Mesenchymal stem cell (in vitro differentiated cells and primary cell): ENCODE data around the gene SIGLECL1. TPM values are rescaled to one million over a fixed set of nuclear protein-coding genes. Genes with fewer than 3 reads are reported as not detected.

Experiments used
- DNase-seq: peaks from one replicate; pipeline ENCODE4 v3.0.0-alpha.2; 2013
- H2AFZ ChIP-seq: one replicate; pipeline ENCODE4 v1.6.1; 2013; ENCODE audit warnings: low read depth, mild to moderate bottlenecking, control low read depth, inconsistent platforms, low read length, moderate library complexity
- H2AK5ac ChIP-seq: 2 replicates; pipeline ENCODE4 v1.6.1; 2013; ENCODE audit warnings: low read length, moderate library complexity, mild to moderate bottlenecking, inconsistent platforms; ENCODE audit not compliant: severe bottlenecking
- H2BK120ac ChIP-seq: one replicate; pipeline ENCODE4 v1.6.1; 2013; ENCODE audit warnings: low read depth, mild to moderate bottlenecking, inconsistent platforms, low read length, moderate library complexity
- H2BK12ac ChIP-seq, 2 experiments: one replicate each; pipeline ENCODE4 v1.6.1; 2013; ENCODE audit warnings: inconsistent platforms in 2 of 2, low read length in 2 of 2, mild to moderate bottlenecking in 2 of 2, moderate library complexity in 2 of 2, control low read depth in 1 of 2
- H2BK15ac ChIP-seq: one replicate; pipeline ENCODE4 v1.6.1; 2013; ENCODE audit warnings: mild to moderate bottlenecking, low read depth, inconsistent platforms; ENCODE audit not compliant: poor library complexity, severe bottlenecking
- H2BK5ac ChIP-seq: 2 replicates; pipeline ENCODE4 v1.6.1; 2013; ENCODE audit warnings: low read depth, mild to moderate bottlenecking, low read length, control low read depth, inconsistent platforms; ENCODE audit not compliant: poor library complexity, severe bottlenecking
- H3K14ac ChIP-seq, 2 experiments: one replicate each; pipeline ENCODE4 v1.6.1; 2013; ENCODE audit warnings: inconsistent platforms in 2 of 2, low read length in 2 of 2, control low read depth in 1 of 2, mild to moderate bottlenecking in 1 of 2, moderate library complexity in 1 of 2
- H3K18ac ChIP-seq, 2 experiments: one replicate each; pipeline ENCODE4 v1.6.1; 2013; ENCODE audit warnings: inconsistent platforms in 2 of 2, low read length in 2 of 2, control low read depth in 1 of 2, low read depth in 1 of 2, mild to moderate bottlenecking in 1 of 2
- H3K23ac ChIP-seq, 2 experiments: one replicate each; pipeline ENCODE4 v1.6.1; 2013; ENCODE audit warnings: inconsistent platforms in 2 of 2, low read length in 2 of 2, mild to moderate bottlenecking in 2 of 2, moderate library complexity in 2 of 2, control low read depth in 1 of 2
- H3K27ac ChIP-seq: 2 replicates; pipeline ENCODE4 v1.5.1; 2013; ENCODE audit warnings: mild to moderate bottlenecking, moderate library complexity, low read length, control low read depth, inconsistent platforms; ENCODE audit not compliant: poor library complexity, severe bottlenecking
- H3K27me3 ChIP-seq, 2 experiments: 2 replicates each; pipeline versions ENCODE4 v1.6.1 to v1.7.0; 2013; ENCODE audit warnings: low read length in 2 of 2, mild to moderate bottlenecking in 2 of 2, moderate library complexity in 2 of 2, control low read depth in 1 of 2, inconsistent platforms in 1 of 2; ENCODE audit not compliant: control insufficient read depth in 1 of 2, insufficient read depth in 1 of 2
- H3K36me3 ChIP-seq, 2 experiments: 2 replicates each; pipeline versions ENCODE4 v1.6.1 to v1.7.0; 2013; ENCODE audit warnings: low read length in 2 of 2, control low read depth in 1 of 2, inconsistent platforms in 1 of 2, low read depth in 1 of 2, mild to moderate bottlenecking in 1 of 2; ENCODE audit not compliant: insufficient read depth in 2 of 2, control insufficient read depth in 1 of 2
- H3K4ac ChIP-seq, 2 experiments: one replicate each; pipeline ENCODE4 v1.6.1; 2013; ENCODE audit warnings: inconsistent platforms in 2 of 2, low read length in 2 of 2, mild to moderate bottlenecking in 2 of 2, moderate library complexity in 2 of 2, control low read depth in 1 of 2, low read depth in 1 of 2
- H3K4me1 ChIP-seq: 2 replicates; pipeline ENCODE4 v1.6.1; 2013; ENCODE audit warnings: low read depth, low read length, control low read depth; ENCODE audit not compliant: control insufficient read depth, insufficient read depth
- H3K4me2 ChIP-seq: 2 replicates; pipeline ENCODE4 v1.6.1; 2013; ENCODE audit warnings: low read length, mild to moderate bottlenecking, inconsistent platforms; ENCODE audit not compliant: poor library complexity, severe bottlenecking
- H3K4me3 ChIP-seq, 2 experiments: 2 replicates each; pipeline versions ENCODE4 v1.5.1 to v1.7.0; 2013; ENCODE audit warnings: low read length in 2 of 2, mild to moderate bottlenecking in 2 of 2, control low read depth in 1 of 2, low read depth in 1 of 2; ENCODE audit not compliant: insufficient read depth in 1 of 2
- H3K79me1 ChIP-seq: replicated peaks from 2 replicates; pipeline ENCODE4 v1.6.1; 2013; ENCODE audit warnings: mild to moderate bottlenecking, control low read depth, low read length, inconsistent platforms; ENCODE audit not compliant: poor library complexity, severe bottlenecking
- H3K9ac ChIP-seq: 2 replicates; pipeline ENCODE4 v1.7.0; 2013; ENCODE audit warnings: mild to moderate bottlenecking, low read length, moderate library complexity
- H3K9me3 ChIP-seq: 2 replicates; pipeline ENCODE4 v1.7.0; 2013; ENCODE audit warnings: mild to moderate bottlenecking, low read length; ENCODE audit not compliant: control insufficient read depth
- H4K8ac ChIP-seq: one replicate; pipeline ENCODE4 v1.6.1; 2013; ENCODE audit warnings: inconsistent platforms, mild to moderate bottlenecking, low read length, moderate library complexity
- H4K91ac ChIP-seq: one replicate; pipeline ENCODE4 v1.6.1; 2013; ENCODE audit warnings: mild to moderate bottlenecking, low read length, inconsistent platforms
- WGBS: methylation state at CpG from one replicate; pipeline ENCODE4 v1.1.7; 2013; ENCODE audit warnings: mixed read lengths; 5-methylcytosine and 5-hydroxymethylcytosine counted together
- polyA plus RNA-seq, 2 experiments: library from polyadenylated mRNA; stranded (reverse); fragments of 200-250 nt; gene quantifications; one replicate each; pipeline ENCODE4 v1.2.3, GENCODE V29; 2013

SIGLECL1 gene
- not detected for polyA plus RNA-seq (2013, experiment 1 of 2)
- not detected for polyA plus RNA-seq (2013, experiment 2 of 2)

GRCh38 chr19:51250786-51251467 is at the start of gene SIGLECL1:
Gene SIGLECL1 (plus strand): TSS chr19:51251080. CDS start chr19:51264073, 12,993 bp downstream.
- 90% methylated on average over 23 of the region's 23 CpGs for WGBS
- no peak within 1 kb of the TSS for H3K4ac ChIP-seq
- H2BK15ac ChIP-seq = no peak within 1 kb of the TSS
- no peaks in the 10 kb centered on the region for H3K79me1 ChIP-seq
- no peak within 1 kb of the TSS for H4K91ac ChIP-seq
- H4K8ac ChIP-seq = no peak within 1 kb of the TSS
- no peak within 1 kb of the TSS for H2BK120ac ChIP-seq
- no peak within 1 kb of the TSS for H3K9ac ChIP-seq
- H3K36me3 ChIP-seq = no peaks in the 10 kb centered on the region
- no peak within 1 kb of the TSS for H3K18ac ChIP-seq
- no peaks in the 10 kb centered on the region for H3K4me1 ChIP-seq
- peaks cover 4% of the 10 kb centered on the region for H3K9me3 ChIP-seq
- no peak within 1 kb of the TSS for H2AFZ ChIP-seq
- no peak within 1 kb of the TSS for H3K27ac ChIP-seq
- no peak for DNase-seq
- no peak within 1 kb of the TSS for H2BK5ac ChIP-seq
- no peak within 1 kb of the TSS for H3K4me3 ChIP-seq
- H3K4me2 ChIP-seq = no peak within 1 kb of the TSS
- no peaks in the 10 kb centered on the region for H3K27me3 ChIP-seq
- no peak within 1 kb of the TSS for H2AK5ac ChIP-seq
- no peak within 1 kb of the TSS for H3K23ac ChIP-seq
- no peak within 1 kb of the TSS for H3K14ac ChIP-seq
- H2BK12ac ChIP-seq = no peak within 1 kb of the TSS

GRCh38 chr19:51201712-51202111 is 49.2 kb upstream of the SIGLECL1 start:
- no peak overlapping the region for H2AFZ ChIP-seq
- no peak overlapping the region for H3K23ac ChIP-seq
- 62% methylated on average over 4 of the region's 5 CpGs for WGBS
- no peak overlapping the region for H3K14ac ChIP-seq
- no peak overlapping the region for H2BK120ac ChIP-seq
- H3K4me1 ChIP-seq = no peaks in the 10 kb centered on the region
- no peak overlapping the region for H2BK15ac ChIP-seq
- no peaks in the 10 kb centered on the region for H3K36me3 ChIP-seq
- H4K91ac ChIP-seq = no peak overlapping the region
- no peak overlapping the region for H3K4me2 ChIP-seq
- H2BK5ac ChIP-seq = no peak overlapping the region
- H2AK5ac ChIP-seq = no peak overlapping the region
- peaks cover 0 to 9% of the 10 kb centered on the region in 2 experiments for H3K27me3 ChIP-seq
- H3K9ac ChIP-seq = no peak overlapping the region
- no peaks in the 10 kb centered on the region for H3K9me3 ChIP-seq
- no peak overlapping the region for H2BK12ac ChIP-seq
- no peak overlapping the region for H3K27ac ChIP-seq
- no peak overlapping the region for H3K4ac ChIP-seq
- no peak overlapping the region for H4K8ac ChIP-seq
- no peaks in the 10 kb centered on the region for H3K79me1 ChIP-seq
- no peak overlapping the region for H3K4me3 ChIP-seq
- no peak for DNase-seq
- H3K18ac ChIP-seq = no peak overlapping the region

- Histone ChIP-seq H3K18ac (no peak overlapping the region), H3K9me3 (no peaks in the 10 kb centered on the region), H3K14ac (no peak overlapping the region), H4K8ac (no peak overlapping the region), H2BK5ac (no peak overlapping the region), H3K36me3 (no peaks in the 10 kb centered on the region), H3K23ac (no peak overlapping the region), H3K4me2 (no peak overlapping the region), H2AFZ (no peak overlapping the region), H2BK15ac (no peak overlapping the region), H3K4ac (no peak overlapping the region), H3K4me3 (no peak overlapping the region), H3K4me1 (no peaks in the 10 kb centered on the region), H3K9ac (no peak overlapping the region), H3K27me3 (peaks cover 0 to 6% of the 10 kb centered on the region in 2 experiments), H2BK120ac (no peak overlapping the region), H3K79me1 (no peaks in the 10 kb centered on the region), H2AK5ac (no peak overlapping the region), H3K27ac (no peak overlapping the region), H4K91ac (no peak overlapping the region), H2BK12ac (no peak overlapping the region)
- WGBS = 90% methylated on average over 1 of the region's 3 CpGs
- no peak for DNase-seq
These were observed 47.0 kb upstream of the SIGLECL1 start for GRCh38 chr19:51203916-51204315.

- H2BK5ac ChIP-seq = no peak overlapping the region
- H3K36me3 ChIP-seq = no peaks in the 10 kb centered on the region
- H4K91ac ChIP-seq = no peak overlapping the region
- no peaks in the 10 kb centered on the region for H3K79me1 ChIP-seq
- no peak overlapping the region for H3K4ac ChIP-seq
- no peak overlapping the region for H2BK120ac ChIP-seq
- H3K27me3 ChIP-seq = peaks cover 0 to 4% of the 10 kb centered on the region in 2 experiments
- DNase-seq = no peak
- no peak overlapping the region for H3K9ac ChIP-seq
- no peak overlapping the region for H3K14ac ChIP-seq
- H4K8ac ChIP-seq = no peak overlapping the region
- no peak overlapping the region for H2BK15ac ChIP-seq
- H3K4me1 ChIP-seq = no peaks in the 10 kb centered on the region
- no peak overlapping the region for H2AFZ ChIP-seq
- no peaks in the 10 kb centered on the region for H3K9me3 ChIP-seq
- H3K27ac ChIP-seq = no peak overlapping the region
- H3K23ac ChIP-seq = no peak overlapping the region
- H3K4me2 ChIP-seq = no peak overlapping the region
- H2AK5ac ChIP-seq = no peak overlapping the region
- no peak overlapping the region for H3K4me3 ChIP-seq
- 72% methylated on average over 6 of the region's 6 CpGs for WGBS
- no peak overlapping the region for H2BK12ac ChIP-seq
- no peak overlapping the region for H3K18ac ChIP-seq
These were observed 46.6 kb upstream of the SIGLECL1 start for GRCh38 chr19:51204321-51204720.
